HG02943 (cell line): ENCODE measurements around the gene RNF5.
"Not testable (repeated sequence)": the region's sequence is repeated elsewhere in the genome, so short reads cannot be mapped to it uniquely, and the experiment has no call there.

Experiments used
- ATAC-seq: cut with Tn5 transposase; IDR thresholded peaks from one replicate; pipeline ENCODE4 v1.9.1; 2021; ENCODE audit warnings: mild to moderate bottlenecking, low read depth, moderate library complexity; ENCODE audit not compliant: unreplicated experiment

The RNF5 gene

GRCh38 chr6:32188381-32189068 is 10.3 kb downstream of the RNF5 start:
- no peak for ATAC-seq

- no peak for ATAC-seq
Observed at GRCh38 chr6:32189069-32189741, 11.0 kb downstream of the RNF5 start.

- ATAC-seq: no peak
Observed at GRCh38 chr6:32189742-32190053, 11.5 kb downstream of the RNF5 start.

- peak; percentile 43 for ATAC-seq
Observed at GRCh38 chr6:32190054-32190851, 12.0 kb downstream of the RNF5 start, which contains the start of gene PBX2. TSS of gene PBX2 (minus strand) at chr6:32190202. CDS start at chr6:32189915, 287 bp downstream.

- no peak for ATAC-seq
Observed at GRCh38 chr6:32190911-32191677, 12.9 kb downstream of the RNF5 start.

GRCh38 chr6:32191696-32192607 is 13.7 kb downstream of the RNF5 start:
- ATAC-seq: no peak

GRCh38 chr6:32192608-32193039 is 14.4 kb downstream of the RNF5 start, which contains the start of gene GPSM3:
TSS of gene GPSM3 (minus strand) at chr6:32192643. CDS start at chr6:32192513, 130 bp downstream.
- ATAC-seq: no peak

- not testable (repeated sequence) for ATAC-seq
Observed at GRCh38 chr6:32193096-32193495, 14.9 kb downstream of the RNF5 start.

GRCh38 chr6:32194388-32194787 is 16.2 kb downstream of the RNF5 start:
- no peak for ATAC-seq

GRCh38 chr6:32194825-32195651 is 16.8 kb downstream of the RNF5 start:
- ATAC-seq: no peak

GRCh38 chr6:32195652-32195901 is 17.4 kb downstream of the RNF5 start:
- peak; percentile 72 for ATAC-seq

- peak; percentile 58 for ATAC-seq
Observed at GRCh38 chr6:32195902-32196681, 17.9 kb downstream of the RNF5 start.

GRCh38 chr6:32196682-32197616 is 18.7 kb downstream of the RNF5 start:
- no peak for ATAC-seq

GRCh38 chr6:32198345-32198696 is 20.1 kb downstream of the RNF5 start:
- no peak for ATAC-seq

GRCh38 chr6:32198866-32199265 is 20.7 kb downstream of the RNF5 start:
- no peak for ATAC-seq

GRCh38 chr6:32200711-32201475 is 22.7 kb downstream of the RNF5 start:
- no peak for ATAC-seq
